HL-60 (cell line): ENCODE data around the gene MCU.

ENCODE experiments used
- DNase-seq, 2 experiments: peaks; one replicate each; pipeline ENCODE4 v3.0.0-alpha.2; 2010 to 2020; ENCODE audit warnings: low read depth in 1 of 2, low spot score in 1 of 2
- H3K27ac ChIP-seq: fragments of 250-450 bp; sonication (Bioruptor Pico); replicated peaks from 2 replicates; pipeline ENCODE4 v1.5.1; 2020; ENCODE audit warnings: mild to moderate bottlenecking, moderate library complexity
- H3K27me3 ChIP-seq: fragments of 250-450 bp; sonication (Bioruptor Pico); 2 replicates; pipeline ENCODE4 v1.5.1; 2021; ENCODE audit warnings: mild to moderate bottlenecking, moderate library complexity; ENCODE audit not compliant: insufficient read depth, poor library complexity, severe bottlenecking
- H3K4me3 ChIP-seq: replicated peaks from 2 replicates; pipeline ENCODE4 v1.5.1; 2011; ENCODE audit warnings: mild to moderate bottlenecking, control low read depth, low read length; ENCODE audit not compliant: insufficient read depth
- CTCF ChIP-seq: IDR thresholded peaks from one replicate; pipeline ENCODE4 v1.5.1; 2011; ENCODE audit warnings: low read length, control low read depth, inconsistent platforms; ENCODE audit not compliant: insufficient read depth
- GABPA ChIP-seq: IDR thresholded peaks from 2 replicates; pipeline ENCODE4 v1.6.1; 2012; ENCODE audit warnings: low read depth
- POLR2AphosphoS5 ChIP-seq: IDR thresholded peaks from 2 replicates; pipeline ENCODE4 v1.6.1; 2012; ENCODE audit warnings: low read depth
- REST ChIP-seq: IDR thresholded peaks from 2 replicates; pipeline ENCODE4 v1.6.1; 2012; ENCODE audit warnings: low read depth; ENCODE audit not compliant: insufficient replicate concordance
- SPI1 ChIP-seq: IDR thresholded peaks from 2 replicates; pipeline ENCODE4 v1.6.1; 2012; ENCODE audit warnings: low read depth, mild to moderate bottlenecking, borderline replicate concordance

Gene MCU

GRCh38 chr10:72688208-72688651 is 3.7 kb upstream of the MCU start:
- DNase-seq = no peak

GRCh38 chr10:72689660-72690059 is 2.3 kb upstream of the MCU start:
- no peak overlapping the region for H3K4me3 ChIP-seq
- no peak overlapping the region for H3K27ac ChIP-seq
- H3K27me3 ChIP-seq = no peaks in the 10 kb centered on the region
- no peak for TF ChIP-seq SPI1
- TF ChIP-seq REST = no peak
- no peak for TF ChIP-seq CTCF
- no peak for TF ChIP-seq POLR2AphosphoS5
- TF ChIP-seq GABPA = no peak
- no peak for DNase-seq

More at GRCh38 chr10:72688208-72688651, 3.7 kb upstream of the MCU start:
- no peaks in the 10 kb centered on the region for H3K27me3 ChIP-seq
- H3K4me3 ChIP-seq = no peak overlapping the region
- H3K27ac ChIP-seq = no peak overlapping the region
- TF ChIP-seq CTCF = no peak
- no peak for TF ChIP-seq SPI1
- TF ChIP-seq GABPA = no peak
- TF ChIP-seq POLR2AphosphoS5 = no peak

- no peak for TF ChIP-seq SPI1
- TF ChIP-seq REST = no peak
- no peak for TF ChIP-seq CTCF
- TF ChIP-seq POLR2AphosphoS5 = no peak
- no peak for TF ChIP-seq GABPA
- H3K4me3 ChIP-seq = no peak overlapping the region
- H3K27ac ChIP-seq = no peak overlapping the region
- no peaks in the 10 kb centered on the region for H3K27me3 ChIP-seq
- no peak for DNase-seq
Measured at GRCh38 chr10:72690071-72690755, 1.7 kb upstream of the MCU start.
